GM20000 (cell line): ENCODE results near the gene VAPA.

Experiments used
- DNase-seq: peaks from one replicate; pipeline ENCODE4 v3.0.0; 2012; ENCODE audit warnings: low spot score
- TF ChIP-seq, protein P1 (sequence below): IDR thresholded peaks from 2 replicates; pipeline ENCODE4 v1.5.1; 2012; ENCODE audit warnings: mild to moderate bottlenecking, control low read depth; ENCODE audit errors: extremely low read depth, missing control alignments

Gene VAPA, protein sequence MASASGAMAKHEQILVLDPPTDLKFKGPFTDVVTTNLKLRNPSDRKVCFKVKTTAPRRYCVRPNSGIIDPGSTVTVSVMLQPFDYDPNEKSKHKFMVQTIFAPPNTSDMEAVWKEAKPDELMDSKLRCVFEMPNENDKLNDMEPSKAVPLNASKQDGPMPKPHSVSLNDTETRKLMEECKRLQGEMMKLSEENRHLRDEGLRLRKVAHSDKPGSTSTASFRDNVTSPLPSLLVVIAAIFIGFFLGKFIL

GRCh38 chr18:9913526-9914333 lies at the start of gene VAPA:
TSS of gene VAPA (plus strand) at chr18:9914016. CDS start at chr18:9914257, 241 bp downstream.
- TF ChIP-seq, protein P1, sequence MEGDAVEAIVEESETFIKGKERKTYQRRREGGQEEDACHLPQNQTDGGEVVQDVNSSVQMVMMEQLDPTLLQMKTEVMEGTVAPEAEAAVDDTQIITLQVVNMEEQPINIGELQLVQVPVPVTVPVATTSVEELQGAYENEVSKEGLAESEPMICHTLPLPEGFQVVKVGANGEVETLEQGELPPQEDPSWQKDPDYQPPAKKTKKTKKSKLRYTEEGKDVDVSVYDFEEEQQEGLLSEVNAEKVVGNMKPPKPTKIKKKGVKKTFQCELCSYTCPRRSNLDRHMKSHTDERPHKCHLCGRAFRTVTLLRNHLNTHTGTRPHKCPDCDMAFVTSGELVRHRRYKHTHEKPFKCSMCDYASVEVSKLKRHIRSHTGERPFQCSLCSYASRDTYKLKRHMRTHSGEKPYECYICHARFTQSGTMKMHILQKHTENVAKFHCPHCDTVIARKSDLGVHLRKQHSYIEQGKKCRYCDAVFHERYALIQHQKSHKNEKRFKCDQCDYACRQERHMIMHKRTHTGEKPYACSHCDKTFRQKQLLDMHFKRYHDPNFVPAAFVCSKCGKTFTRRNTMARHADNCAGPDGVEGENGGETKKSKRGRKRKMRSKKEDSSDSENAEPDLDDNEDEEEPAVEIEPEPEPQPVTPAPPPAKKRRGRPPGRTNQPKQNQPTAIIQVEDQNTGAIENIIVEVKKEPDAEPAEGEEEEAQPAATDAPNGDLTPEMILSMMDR = no peak
- DNase-seq = peak; percentile 98

DNA sequence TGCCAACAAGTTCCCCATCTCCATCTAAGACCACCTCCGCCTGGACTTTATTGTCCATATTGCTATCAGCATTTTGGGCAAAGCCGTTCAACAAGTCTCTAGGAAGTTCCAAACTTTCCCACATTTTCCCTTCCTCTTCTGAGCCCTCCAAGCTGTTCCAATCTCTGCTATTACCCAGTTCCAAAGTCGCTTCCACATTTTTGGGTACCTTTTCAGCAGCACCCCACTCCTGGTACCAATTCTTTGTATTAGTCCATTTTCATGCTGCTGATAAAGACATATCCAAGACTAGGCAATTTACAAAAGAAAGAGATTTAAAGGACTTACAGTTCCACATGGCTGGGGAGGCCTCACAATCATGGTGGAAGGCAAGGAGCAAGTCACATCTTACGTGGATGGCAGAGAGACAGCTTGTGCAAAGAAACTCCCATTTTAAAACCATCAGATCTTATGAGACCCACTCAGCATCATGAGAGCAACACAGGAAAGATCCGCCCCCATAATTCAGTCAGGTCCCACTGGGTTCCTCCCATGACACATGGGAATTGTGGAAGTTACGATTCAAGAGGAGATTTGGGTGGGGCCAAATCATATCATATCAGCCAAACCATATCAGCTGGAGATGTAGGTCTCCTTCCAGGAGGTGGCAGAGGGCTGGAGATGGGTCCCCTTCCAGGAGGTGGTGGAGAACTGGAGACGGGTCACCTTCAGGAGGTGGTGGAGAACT lies 47.9 kb upstream of the VAPA start:
- no peak for DNase-seq
- TF ChIP-seq, protein P1 = no peak

GRCh38 chr18:9866627-9867026 lies 47.2 kb upstream of the VAPA start:
- TF ChIP-seq, protein P1 = no peak
- DNase-seq = no peak

- DNase-seq = no peak
These were observed 46.7 kb upstream of the VAPA start for GRCh38 chr18:9867071-9867594.

DNA sequence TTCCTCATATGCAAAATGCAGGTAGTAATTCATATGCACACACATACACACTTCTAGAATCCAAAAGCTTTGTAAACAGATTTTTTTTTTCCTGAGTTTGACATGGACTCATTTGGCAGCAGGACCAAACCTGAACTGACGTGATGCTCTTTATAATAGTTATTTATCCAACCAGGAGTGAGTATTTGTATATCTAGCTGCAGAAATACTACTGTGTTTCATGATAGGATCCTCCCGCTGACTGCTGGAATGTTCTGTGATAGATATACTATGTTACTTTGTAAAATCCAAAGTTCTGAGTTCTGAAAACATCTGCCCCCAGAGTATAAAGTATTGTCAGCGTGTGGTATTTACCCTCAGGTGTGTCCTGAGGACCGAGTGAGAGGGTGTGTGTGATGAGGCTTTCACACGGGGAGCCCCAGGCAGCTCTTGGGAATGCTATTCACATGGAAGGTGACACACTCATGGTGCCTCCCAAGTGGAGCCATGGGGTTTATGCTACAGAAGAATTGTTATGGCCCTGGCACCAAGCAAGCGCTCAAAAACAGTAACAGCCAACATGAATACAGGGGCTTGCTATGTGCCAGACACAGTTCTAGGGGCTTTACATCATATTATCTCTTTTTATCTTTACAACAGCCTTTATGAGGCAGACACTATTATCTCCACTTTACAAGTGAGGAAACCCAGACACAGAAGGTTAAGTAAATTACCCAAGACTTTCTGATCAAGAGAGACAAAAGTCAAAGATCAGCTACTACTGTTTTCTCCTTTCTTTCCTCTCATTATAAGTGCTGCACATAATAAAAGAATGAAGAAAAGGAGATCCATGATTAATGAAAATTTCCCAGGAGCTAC lies 44.7 kb upstream of the VAPA start:
- TF ChIP-seq, protein P1 = no peak
- no peak for DNase-seq

More at GRCh38 chr18:9867071-9867594, 46.7 kb upstream of the VAPA start:
- TF ChIP-seq, protein P1 = no peak

- TF ChIP-seq, protein P1 = no peak
- peak; percentile 56 for DNase-seq
These were observed 43.9 kb upstream of the VAPA start for GRCh38 chr18:9869715-9870430.
